GM23338 (cell line): ENCODE results near the gene SEZ6L. TPM values are rescaled to one million over a fixed set of nuclear protein-coding genes. Genes with fewer than 3 reads are reported as not detected.

Experiments
- ATAC-seq: fragments of 200-7000 bp; cut with Tn5 transposase; 3 replicates; pipeline ENCODE4 v1.9.1; 2020
- DNase-seq: peaks from one replicate; pipeline ENCODE4 v3.0.0-alpha.2; 2015; ENCODE audit warnings: low spot score
- H2AFZ ChIP-seq: fragments of 200-600 bp; sonication (generic); 2 replicates; pipeline ENCODE4 v1.8.0; 2016; ENCODE audit warnings: antibody characterized with exemption, mild to moderate bottlenecking, moderate library complexity
- H3F3A ChIP-seq: fragments of 200-600 bp; sonication (generic); replicated peaks from 2 replicates; pipeline ENCODE4 v1.8.0; 2017; ENCODE audit warnings: antibody characterized with exemption, mixed run types, low read depth
- H3K27ac ChIP-seq: fragments of 200-600 bp; sonication (generic); 2 replicates; pipeline ENCODE4 v1.6.1; 2016; ENCODE audit warnings: low read depth
- H3K27me3 ChIP-seq: fragments of 200-600 bp; sonication (generic); 2 replicates; pipeline ENCODE4 v1.8.0; 2016; ENCODE audit warnings: mild to moderate bottlenecking, mixed run types, moderate library complexity; ENCODE audit not compliant: insufficient read depth
- H3K36me3 ChIP-seq: fragments of 200-600 bp; sonication (generic); 2 replicates; pipeline ENCODE4 v1.8.0; 2016; ENCODE audit warnings: mild to moderate bottlenecking; ENCODE audit not compliant: insufficient read depth
- H3K4me1 ChIP-seq: fragments of 200-600 bp; sonication (generic); 2 replicates; pipeline ENCODE4 v1.8.0; 2016; ENCODE audit warnings: mild to moderate bottlenecking, moderate library complexity; ENCODE audit not compliant: insufficient read depth
- H3K4me2 ChIP-seq: fragments of 200-600 bp; sonication (generic); 2 replicates; pipeline ENCODE4 v1.7.1; 2017; ENCODE audit warnings: mixed run types
- H3K4me3 ChIP-seq: fragments of 200-600 bp; sonication (generic); 2 replicates; pipeline ENCODE4 v1.6.1; 2016; ENCODE audit warnings: mixed run types
- H3K79me2 ChIP-seq: fragments of 200-600 bp; sonication (generic); replicated peaks from 2 replicates; pipeline ENCODE4 v1.8.0; 2017; ENCODE audit warnings: mild to moderate bottlenecking; ENCODE audit not compliant: insufficient read depth
- H3K9me2 ChIP-seq: fragments of 200-600 bp; sonication (generic); 2 replicates; pipeline ENCODE4 v1.8.0; 2017; ENCODE audit not compliant: insufficient read depth
- H4K20me1 ChIP-seq: fragments of 200-600 bp; sonication (generic); replicated peaks from 2 replicates; pipeline ENCODE4 v1.8.0; 2017; ENCODE audit warnings: mild to moderate bottlenecking; ENCODE audit not compliant: insufficient read depth
- H3K27ac Mint-ChIP-seq: 2 replicates; pipeline ENCODE4 v1.8.0; 2020; ENCODE audit warnings: inconsistent platforms, mild to moderate bottlenecking, moderate library complexity, mixed read lengths
- H3K27me3 Mint-ChIP-seq: 3 replicates; pipeline ENCODE4 v1.8.0; 2022; ENCODE audit warnings: low read depth, mild to moderate bottlenecking, moderate library complexity, mixed read lengths, inconsistent platforms; ENCODE audit not compliant: insufficient read depth, poor library complexity
- H3K36me3 Mint-ChIP-seq: 3 replicates; pipeline ENCODE4 v1.8.0; 2021; ENCODE audit warnings: low read depth, mild to moderate bottlenecking, inconsistent platforms, moderate library complexity, mixed read lengths
- H3K4me1 Mint-ChIP-seq: 3 replicates; pipeline ENCODE4 v1.8.0; 2020; ENCODE audit warnings: mild to moderate bottlenecking, inconsistent platforms, mixed read lengths
- H3K4me3 Mint-ChIP-seq: 3 replicates; pipeline ENCODE4 v1.8.0; 2021; ENCODE audit warnings: moderate library complexity, mild to moderate bottlenecking, inconsistent platforms, mixed read lengths
- H3K9me3 Mint-ChIP-seq: 3 replicates; pipeline ENCODE4 v1.8.0; 2020; ENCODE audit warnings: moderate library complexity, mild to moderate bottlenecking, inconsistent platforms, mixed read lengths
- CREB1 ChIP-seq: fragments of 250-450 bp; sonication (Bioruptor Pico); IDR thresholded peaks from 2 replicates; pipeline ENCODE4 v1.5.0; 2020; ENCODE audit warnings: low read depth, mild to moderate bottlenecking, moderate library complexity
- CTCF ChIP-seq, 2 experiments: fragments of 200-600 bp in 1 of 2; sonication (generic) in 1 of 2; conservative IDR thresholded peaks; 2 replicates each; pipeline versions ENCODE4 v1.5.1 to v1.6.1; 2016 to 2017; ENCODE audit warnings: antibody characterized with exemption in 2 of 2, low read depth in 2 of 2, mild to moderate bottlenecking in 2 of 2, moderate library complexity in 1 of 2
- ETS1 ChIP-seq: IDR thresholded peaks from 2 replicates; pipeline ENCODE4 v1.6.1; 2016; ENCODE audit warnings: antibody characterized with exemption
- EZH2 ChIP-seq: fragments of 200-600 bp; sonication (generic); IDR thresholded peaks from one replicate; pipeline ENCODE4 v1.8.0; 2017; ENCODE audit warnings: antibody characterized with exemption, mild to moderate bottlenecking, low read depth; ENCODE audit not compliant: unreplicated experiment
- JUNB ChIP-seq: IDR thresholded peaks from one replicate; pipeline ENCODE4 v1.6.1; 2016; ENCODE audit warnings: antibody characterized with exemption; ENCODE audit not compliant: unreplicated experiment
- POLR2AphosphoS5 ChIP-seq: IDR thresholded peaks from 2 replicates; pipeline ENCODE4 v1.6.1; 2016; ENCODE audit warnings: antibody characterized with exemption, low read depth
- STAT1 ChIP-seq: IDR thresholded peaks from one replicate; pipeline ENCODE4 v1.6.1; 2016; ENCODE audit warnings: antibody characterized with exemption; ENCODE audit not compliant: unreplicated experiment
- ZNF114 ChIP-seq: fragments of 250-450 bp; sonication (Bioruptor Pico); IDR thresholded peaks from 2 replicates; pipeline ENCODE4 v1.5.0; 2020; ENCODE audit warnings: mild to moderate bottlenecking, moderate library complexity
- ZNF331 ChIP-seq: fragments of 250-450 bp; sonication (Bioruptor Pico); IDR thresholded peaks from 2 replicates; pipeline ENCODE4 v1.5.0; 2020; ENCODE audit warnings: low read depth, mild to moderate bottlenecking, moderate library complexity
- polyA plus RNA-seq: library from polyadenylated mRNA; unstranded; fragments of >200 nt; fragmentation: Nextera tagmentation; extraction: Ambion mirVana; gene quantifications from 2 replicates; pipeline ENCODE4 v1.2.1, GENCODE V29; 2016
- total RNA-seq: library from RNA; depleted of rRNA; stranded (reverse); fragments of >200 nt; shearing (Covaris generic); gene quantifications from 2 replicates; pipeline ENCODE4 v1.2.3, GENCODE V29; 2014
- TF ChIP-seq, protein P1 (sequence below): IDR thresholded peaks from one replicate; pipeline ENCODE4 v1.6.1; 2018; ENCODE audit warnings: antibody characterized with exemption; ENCODE audit not compliant: unreplicated experiment
- TF ChIP-seq, protein P2 (sequence below): fragments of 250-450 bp; sonication (Bioruptor Pico); IDR thresholded peaks from 2 replicates; pipeline ENCODE4 v1.5.0; 2020; ENCODE audit warnings: mild to moderate bottlenecking, moderate library complexity

The SEZ6L gene
- total and polyA plus RNA-seq, 2 experiments from 2014 or later, result 0.13 to 0.24 TPM

DNA sequence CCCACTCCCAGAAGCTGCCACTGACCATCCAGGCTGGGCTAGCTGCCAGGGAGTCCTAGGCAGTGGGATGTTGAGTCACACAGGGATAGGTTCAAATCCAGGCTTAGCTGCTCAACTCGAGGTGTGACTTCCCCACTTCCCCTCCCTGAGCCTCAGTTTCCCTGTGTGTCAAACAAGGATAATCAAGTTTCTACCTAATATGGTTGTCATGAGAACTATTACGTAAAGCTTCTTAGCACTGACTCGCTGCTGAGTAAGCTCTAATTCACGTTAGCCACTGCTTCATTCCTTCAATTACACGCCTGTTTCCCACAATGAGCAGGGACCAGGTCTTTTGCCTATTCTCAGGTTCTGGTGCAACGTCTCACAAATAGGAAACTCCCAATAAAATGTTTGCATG lies 67.7 kb downstream of the SEZ6L start:
- ATAC-seq (no peak), DNase-seq (no peak)
- Histone ChIP-seq H2AFZ (no peak overlapping the region), H3K27me3 (no peaks in the 10 kb centered on the region), H3K36me3 (no peaks in the 10 kb centered on the region), H3K4me3 (no peak overlapping the region), H3K27ac (no peak overlapping the region), H3K9me2 (0 out of 2 replicates have a peak, but pooled peaks cover 3% of the 10 kb centered on the region), H3K4me2 (no peak overlapping the region), H4K20me1 (no peaks in the 10 kb centered on the region; the same call in 1 of the 2 replicates), H3K4me1 (no peaks in the 10 kb centered on the region), H3K79me2 (no peaks in the 10 kb centered on the region), H3F3A (no peaks in the 10 kb centered on the region)
- no peak overlapping the region for H3K27ac Mint-ChIP-seq
- H3K4me3 Mint-ChIP-seq, result no peak overlapping the region
- H3K4me1 Mint-ChIP-seq, result no peaks in the 10 kb centered on the region
- TF ChIP-seq POLR2AphosphoS5, result no peak
- no peak for TF ChIP-seq CTCF (conservative IDR thresholded peaks at IDR 0.05; ENCODE audit: low read depth in 2 of 2)
- no peak for TF ChIP-seq ZNF114 (CRISPR knock-in tag)
- no peak for TF ChIP-seq STAT1
- TF ChIP-seq ETS1, result no peak
- no peak for TF ChIP-seq JUNB
- TF ChIP-seq CREB1 (CRISPR knock-in tag), result no peak
- TF ChIP-seq, protein P1, sequence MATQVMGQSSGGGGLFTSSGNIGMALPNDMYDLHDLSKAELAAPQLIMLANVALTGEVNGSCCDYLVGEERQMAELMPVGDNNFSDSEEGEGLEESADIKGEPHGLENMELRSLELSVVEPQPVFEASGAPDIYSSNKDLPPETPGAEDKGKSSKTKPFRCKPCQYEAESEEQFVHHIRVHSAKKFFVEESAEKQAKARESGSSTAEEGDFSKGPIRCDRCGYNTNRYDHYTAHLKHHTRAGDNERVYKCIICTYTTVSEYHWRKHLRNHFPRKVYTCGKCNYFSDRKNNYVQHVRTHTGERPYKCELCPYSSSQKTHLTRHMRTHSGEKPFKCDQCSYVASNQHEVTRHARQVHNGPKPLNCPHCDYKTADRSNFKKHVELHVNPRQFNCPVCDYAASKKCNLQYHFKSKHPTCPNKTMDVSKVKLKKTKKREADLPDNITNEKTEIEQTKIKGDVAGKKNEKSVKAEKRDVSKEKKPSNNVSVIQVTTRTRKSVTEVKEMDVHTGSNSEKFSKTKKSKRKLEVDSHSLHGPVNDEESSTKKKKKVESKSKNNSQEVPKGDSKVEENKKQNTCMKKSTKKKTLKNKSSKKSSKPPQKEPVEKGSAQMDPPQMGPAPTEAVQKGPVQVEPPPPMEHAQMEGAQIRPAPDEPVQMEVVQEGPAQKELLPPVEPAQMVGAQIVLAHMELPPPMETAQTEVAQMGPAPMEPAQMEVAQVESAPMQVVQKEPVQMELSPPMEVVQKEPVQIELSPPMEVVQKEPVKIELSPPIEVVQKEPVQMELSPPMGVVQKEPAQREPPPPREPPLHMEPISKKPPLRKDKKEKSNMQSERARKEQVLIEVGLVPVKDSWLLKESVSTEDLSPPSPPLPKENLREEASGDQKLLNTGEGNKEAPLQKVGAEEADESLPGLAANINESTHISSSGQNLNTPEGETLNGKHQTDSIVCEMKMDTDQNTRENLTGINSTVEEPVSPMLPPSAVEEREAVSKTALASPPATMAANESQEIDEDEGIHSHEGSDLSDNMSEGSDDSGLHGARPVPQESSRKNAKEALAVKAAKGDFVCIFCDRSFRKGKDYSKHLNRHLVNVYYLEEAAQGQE, result no peak
- TF ChIP-seq, protein P2, sequence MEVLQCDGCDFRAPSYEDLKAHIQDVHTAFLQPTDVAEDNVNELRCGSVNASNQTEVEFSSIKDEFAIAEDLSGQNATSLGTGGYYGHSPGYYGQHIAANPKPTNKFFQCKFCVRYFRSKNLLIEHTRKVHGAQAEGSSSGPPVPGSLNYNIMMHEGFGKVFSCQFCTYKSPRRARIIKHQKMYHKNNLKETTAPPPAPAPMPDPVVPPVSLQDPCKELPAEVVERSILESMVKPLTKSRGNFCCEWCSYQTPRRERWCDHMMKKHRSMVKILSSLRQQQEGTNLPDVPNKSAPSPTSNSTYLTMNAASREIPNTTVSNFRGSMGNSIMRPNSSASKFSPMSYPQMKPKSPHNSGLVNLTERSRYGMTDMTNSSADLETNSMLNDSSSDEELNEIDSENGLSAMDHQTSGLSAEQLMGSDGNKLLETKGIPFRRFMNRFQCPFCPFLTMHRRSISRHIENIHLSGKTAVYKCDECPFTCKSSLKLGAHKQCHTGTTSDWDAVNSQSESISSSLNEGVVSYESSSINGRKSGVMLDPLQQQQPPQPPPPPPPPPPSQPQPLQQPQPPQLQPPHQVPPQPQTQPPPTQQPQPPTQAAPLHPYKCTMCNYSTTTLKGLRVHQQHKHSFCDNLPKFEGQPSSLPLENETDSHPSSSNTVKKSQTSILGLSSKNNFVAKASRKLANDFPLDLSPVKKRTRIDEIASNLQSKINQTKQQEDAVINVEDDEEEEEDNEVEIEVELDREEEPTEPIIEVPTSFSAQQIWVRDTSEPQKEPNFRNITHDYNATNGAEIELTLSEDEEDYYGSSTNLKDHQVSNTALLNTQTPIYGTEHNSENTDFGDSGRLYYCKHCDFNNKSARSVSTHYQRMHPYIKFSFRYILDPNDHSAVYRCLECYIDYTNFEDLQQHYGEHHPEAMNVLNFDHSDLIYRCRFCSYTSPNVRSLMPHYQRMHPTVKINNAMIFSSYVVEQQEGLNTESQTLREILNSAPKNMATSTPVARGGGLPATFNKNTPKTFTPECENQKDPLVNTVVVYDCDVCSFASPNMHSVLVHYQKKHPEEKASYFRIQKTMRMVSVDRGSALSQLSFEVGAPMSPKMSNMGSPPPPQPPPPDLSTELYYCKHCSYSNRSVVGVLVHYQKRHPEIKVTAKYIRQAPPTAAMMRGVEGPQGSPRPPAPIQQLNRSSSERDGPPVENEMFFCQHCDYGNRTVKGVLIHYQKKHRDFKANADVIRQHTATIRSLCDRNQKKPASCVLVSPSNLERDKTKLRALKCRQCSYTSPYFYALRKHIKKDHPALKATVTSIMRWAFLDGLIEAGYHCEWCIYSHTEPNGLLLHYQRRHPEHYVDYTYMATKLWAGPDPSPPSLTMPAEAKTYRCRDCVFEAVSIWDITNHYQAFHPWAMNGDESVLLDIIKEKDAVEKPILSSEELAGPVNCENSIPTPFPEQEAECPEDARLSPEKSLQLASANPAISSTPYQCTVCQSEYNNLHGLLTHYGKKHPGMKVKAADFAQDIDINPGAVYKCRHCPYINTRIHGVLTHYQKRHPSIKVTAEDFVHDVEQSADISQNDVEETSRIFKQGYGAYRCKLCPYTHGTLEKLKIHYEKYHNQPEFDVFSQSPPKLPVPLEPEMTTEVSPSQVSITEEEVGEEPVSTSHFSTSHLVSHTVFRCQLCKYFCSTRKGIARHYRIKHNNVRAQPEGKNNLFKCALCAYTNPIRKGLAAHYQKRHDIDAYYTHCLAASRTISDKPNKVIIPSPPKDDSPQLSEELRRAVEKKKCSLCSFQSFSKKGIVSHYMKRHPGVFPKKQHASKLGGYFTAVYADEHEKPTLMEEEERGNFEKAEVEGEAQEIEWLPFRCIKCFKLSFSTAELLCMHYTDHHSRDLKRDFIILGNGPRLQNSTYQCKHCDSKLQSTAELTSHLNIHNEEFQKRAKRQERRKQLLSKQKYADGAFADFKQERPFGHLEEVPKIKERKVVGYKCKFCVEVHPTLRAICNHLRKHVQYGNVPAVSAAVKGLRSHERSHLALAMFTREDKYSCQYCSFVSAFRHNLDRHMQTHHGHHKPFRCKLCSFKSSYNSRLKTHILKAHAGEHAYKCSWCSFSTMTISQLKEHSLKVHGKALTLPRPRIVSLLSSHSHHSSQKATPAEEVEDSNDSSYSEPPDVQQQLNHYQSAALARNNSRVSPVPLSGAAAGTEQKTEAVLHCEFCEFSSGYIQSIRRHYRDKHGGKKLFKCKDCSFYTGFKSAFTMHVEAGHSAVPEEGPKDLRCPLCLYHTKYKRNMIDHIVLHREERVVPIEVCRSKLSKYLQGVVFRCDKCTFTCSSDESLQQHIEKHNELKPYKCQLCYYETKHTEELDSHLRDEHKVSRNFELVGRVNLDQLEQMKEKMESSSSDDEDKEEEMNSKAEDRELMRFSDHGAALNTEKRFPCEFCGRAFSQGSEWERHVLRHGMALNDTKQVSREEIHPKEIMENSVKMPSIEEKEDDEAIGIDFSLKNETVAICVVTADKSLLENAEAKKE (CRISPR knock-in tag), result no peak
- no peak for TF ChIP-seq ZNF331 (CRISPR knock-in tag)
- TF ChIP-seq EZH2, result no peak
- peaks cover 4% of the 10 kb centered on the region for H3K27me3 Mint-ChIP-seq
- no peaks in the 10 kb centered on the region; the same call in 2 of the 3 replicates for H3K9me3 Mint-ChIP-seq
- H3K36me3 Mint-ChIP-seq, result no peaks in the 10 kb centered on the region
